Activated naive CD4-positive, alpha-beta T cell treated with anti-CD3 and anti-CD28 coated beads, Interleukin-2, amount 10 ng/mL, durations not matched to agents 7 days and 5 days (primary cell): ENCODE results near the gene RNF145.
"Not testable (repeated sequence)": the region's sequence is repeated elsewhere in the genome, so short reads cannot be mapped to it uniquely, and the experiment has no call there.

ENCODE experiments used
- CTCF ChIA-PET: fragments of 350-600 bp; sonication (Branson Sonifier 250); formaldehyde crosslinking; loops from one replicate; lab custom pipeline; 2021; ENCODE audit warnings: antibody characterized with exemption; lab: Charles Lee
- DNase-seq: peaks from one replicate; pipeline ENCODE4 v3.0.0-alpha.2; 2020
- H3K27ac Mint-ChIP-seq: one replicate; pipeline ENCODE4 v1.8.0; 2021; ENCODE audit warnings: mild to moderate bottlenecking, moderate library complexity, mixed read lengths
- H3K27me3 Mint-ChIP-seq: one replicate; pipeline ENCODE4 v1.8.0; 2021; ENCODE audit warnings: mild to moderate bottlenecking, mixed read lengths
- H3K36me3 Mint-ChIP-seq: one replicate; pipeline ENCODE4 v1.8.0; 2021; ENCODE audit warnings: mixed read lengths
- H3K4me1 Mint-ChIP-seq: one replicate; pipeline ENCODE4 v1.8.0; 2021; ENCODE audit warnings: mixed read lengths
- H3K4me3 Mint-ChIP-seq: one replicate; pipeline ENCODE4 v1.8.0; 2021; ENCODE audit warnings: mild to moderate bottlenecking, moderate library complexity, mixed read lengths
- H3K9me3 Mint-ChIP-seq: one replicate; pipeline ENCODE4 v1.8.0; 2021; ENCODE audit warnings: mixed read lengths

RNF145 gene

GRCh38 chr5:159231167-159231566 is 21.8 kb upstream of the RNF145 start:
- Mint-ChIP-seq H3K9me3 (no peaks in the 10 kb centered on the region), H3K36me3 (no peaks in the 10 kb centered on the region), H3K27me3 (peaks cover 9% of the 10 kb centered on the region), H3K27ac (no peak overlapping the region), H3K4me3 (no peak overlapping the region), H3K4me1 (no peaks in the 10 kb centered on the region)
- DNase-seq: no peak
- CTCF ChIA-PET: no interaction called here

DNA sequence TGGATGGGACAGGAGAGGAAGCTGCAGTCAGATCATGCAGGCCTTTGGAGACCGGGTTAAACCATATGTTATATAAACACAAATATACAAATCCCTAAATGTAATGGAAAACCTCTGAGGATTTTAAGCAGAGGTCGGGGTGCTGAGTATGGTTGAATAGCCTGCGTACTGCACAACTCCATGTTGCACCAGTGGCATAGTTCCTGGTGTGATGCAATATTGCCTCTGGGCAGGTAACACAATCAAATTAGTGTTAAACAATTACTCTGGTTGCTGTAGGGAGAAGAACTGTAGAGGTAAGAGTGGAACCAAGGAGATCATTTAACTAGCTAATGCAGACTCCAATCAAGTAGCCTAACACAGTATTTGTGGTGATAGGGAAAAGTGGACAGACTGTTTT is 21.3 kb upstream of the RNF145 start:
- Mint-ChIP-seq H3K4me3 (no peak overlapping the region), H3K9me3 (no peaks in the 10 kb centered on the region), H3K4me1 (no peaks in the 10 kb centered on the region), H3K27me3 (peaks cover 9% of the 10 kb centered on the region), H3K36me3 (no peaks in the 10 kb centered on the region), H3K27ac (no peak overlapping the region)
- CTCF ChIA-PET: no interaction called here
- no peak for DNase-seq

- H3K27ac Mint-ChIP-seq, DNase-seq, H3K4me1 Mint-ChIP-seq, H3K9me3 Mint-ChIP-seq, H3K36me3 Mint-ChIP-seq, H3K4me3 Mint-ChIP-seq, CTCF ChIA-PET: not testable (repeated sequence)
- peaks cover 17% of the 10 kb centered on the region for H3K27me3 Mint-ChIP-seq
These were observed 18.7 kb upstream of the RNF145 start for GRCh38 chr5:159228097-159228496.

GRCh38 chr5:159227452-159227851 is 18.1 kb upstream of the RNF145 start:
- H3K4me1 Mint-ChIP-seq: no peaks in the 10 kb centered on the region
- no peak for DNase-seq
- H3K9me3 Mint-ChIP-seq: no peaks in the 10 kb centered on the region
- H3K4me3 Mint-ChIP-seq: no peak overlapping the region
- no peak overlapping the region for H3K27ac Mint-ChIP-seq
- no peaks in the 10 kb centered on the region for H3K36me3 Mint-ChIP-seq
- H3K27me3 Mint-ChIP-seq: peaks cover 17% of the 10 kb centered on the region
- CTCF ChIA-PET: no interaction called here

DNA sequence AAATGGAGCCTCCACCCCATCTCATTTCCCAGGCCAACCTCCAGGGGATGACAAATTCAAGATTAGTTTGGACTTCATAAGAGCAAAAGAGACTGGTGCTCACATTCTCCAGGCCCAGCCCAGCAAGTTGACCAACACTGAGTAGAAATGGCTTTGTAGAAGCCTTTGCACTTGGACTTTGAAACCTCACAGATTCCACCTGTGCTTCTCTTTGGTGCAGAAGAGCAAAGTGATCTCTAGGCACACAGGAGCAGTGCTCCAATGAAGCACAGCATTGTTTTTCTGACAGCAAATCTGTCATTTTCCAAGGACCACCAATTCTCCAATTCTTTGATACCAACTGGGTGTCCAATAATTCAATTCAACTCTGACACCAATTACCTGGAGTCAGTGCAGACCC is 17.1 kb upstream of the RNF145 start:
- Mint-ChIP-seq H3K9me3 (no peaks in the 10 kb centered on the region), H3K36me3 (no peaks in the 10 kb centered on the region), H3K4me1 (no peaks in the 10 kb centered on the region), H3K27ac (no peak overlapping the region), H3K4me3 (no peak overlapping the region), H3K27me3 (peaks cover 12% of the 10 kb centered on the region)
- CTCF ChIA-PET: no interaction called here
- DNase-seq: no peak

GRCh38 chr5:159224471-159224870 is 15.1 kb upstream of the RNF145 start:
- no peak overlapping the region for H3K27ac Mint-ChIP-seq
- no peaks in the 10 kb centered on the region for H3K4me1 Mint-ChIP-seq
- H3K9me3 Mint-ChIP-seq: no peaks in the 10 kb centered on the region
- DNase-seq: no peak
- no peaks in the 10 kb centered on the region for H3K36me3 Mint-ChIP-seq
- no peak overlapping the region for H3K4me3 Mint-ChIP-seq
- CTCF ChIA-PET: no interaction called here
- H3K27me3 Mint-ChIP-seq: peaks cover 8% of the 10 kb centered on the region

- Mint-ChIP-seq H3K27me3 (peaks cover 8% of the 10 kb centered on the region), H3K4me1 (no peaks in the 10 kb centered on the region)
These were observed 14.1 kb upstream of the RNF145 start for GRCh38 chr5:159223469-159223868.

DNA sequence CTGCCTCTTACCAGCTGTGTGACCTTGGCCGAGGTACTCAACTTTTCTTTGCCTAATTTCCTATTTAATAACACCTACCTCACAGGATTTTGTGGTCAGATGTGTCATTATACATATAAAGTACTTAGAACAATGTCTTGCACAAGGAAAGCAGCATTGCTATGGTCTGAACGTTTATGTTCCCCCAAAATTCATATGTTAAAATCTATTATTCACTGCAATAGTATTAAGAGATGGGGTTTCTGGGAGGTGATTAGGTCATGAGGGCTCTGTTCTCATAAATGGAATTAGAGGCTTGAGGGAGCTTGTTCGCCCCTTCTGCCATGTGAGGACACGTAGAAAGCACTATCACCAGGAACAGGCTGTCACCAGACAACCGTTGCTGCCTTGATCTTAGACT is 10.9 kb upstream of the RNF145 start:
- H3K36me3 Mint-ChIP-seq: peaks cover 2% of the 10 kb centered on the region
- CTCF ChIA-PET: no interaction called here

More at GRCh38 chr5:159223469-159223868, 14.1 kb upstream of the RNF145 start:
- Mint-ChIP-seq H3K36me3 (no peaks in the 10 kb centered on the region), H3K27ac (no peak overlapping the region), H3K4me3 (no peak overlapping the region), H3K9me3 (no peaks in the 10 kb centered on the region)
- CTCF ChIA-PET: no interaction called here
- DNase-seq: no peak

GRCh38 chr5:159218595-159219023 is 9.3 kb upstream of the RNF145 start:
- H3K4me3 Mint-ChIP-seq: no peak overlapping the region
- H3K9me3 Mint-ChIP-seq: no peaks in the 10 kb centered on the region
- no peak for DNase-seq
- peaks cover 2% of the 10 kb centered on the region for H3K36me3 Mint-ChIP-seq
- H3K27ac Mint-ChIP-seq: no peak overlapping the region
- CTCF ChIA-PET: no interaction called here
- H3K27me3 Mint-ChIP-seq: peaks cover 7% of the 10 kb centered on the region
- H3K4me1 Mint-ChIP-seq: peaks cover 3% of the 10 kb centered on the region

More for the DNA sequence above, 10.9 kb upstream of the RNF145 start:
- Mint-ChIP-seq H3K4me3 (no peak overlapping the region), H3K27ac (no peak overlapping the region), H3K9me3 (no peaks in the 10 kb centered on the region), H3K27me3 (peaks cover 11% of the 10 kb centered on the region), H3K4me1 (peaks cover 3% of the 10 kb centered on the region)
- DNase-seq: no peak

GRCh38 chr5:159217236-159217635 is 7.9 kb upstream of the RNF145 start:
- Mint-ChIP-seq H3K27ac (no peak overlapping the region), H3K9me3 (no peaks in the 10 kb centered on the region), H3K27me3 (peaks cover 10% of the 10 kb centered on the region), H3K4me3 (no peak overlapping the region), H3K36me3 (peaks cover 4% of the 10 kb centered on the region), H3K4me1 (peaks cover 10% of the 10 kb centered on the region)
- CTCF ChIA-PET: no interaction called here
- no peak for DNase-seq

DNA sequence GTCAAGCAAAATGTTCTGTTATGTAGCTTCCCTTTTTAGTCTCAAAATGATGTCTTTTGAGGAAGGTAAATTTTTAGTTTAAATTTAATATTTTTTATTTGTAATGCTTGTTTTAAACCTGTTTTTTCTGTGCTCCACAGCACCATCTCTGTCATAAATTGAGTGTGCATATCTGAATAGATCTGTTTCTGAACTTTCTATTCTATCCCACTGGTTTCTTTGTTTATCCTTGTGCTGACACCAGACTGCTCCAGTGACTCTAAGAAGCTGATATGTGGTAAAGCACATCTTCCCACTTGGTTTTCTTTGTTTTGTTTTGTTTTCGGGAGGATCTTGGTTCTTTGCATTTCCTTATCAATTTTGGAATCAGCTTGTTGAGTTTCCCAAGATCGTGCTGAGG is 7.1 kb upstream of the RNF145 start:
- DNase-seq: no peak
- H3K4me3 Mint-ChIP-seq: no peak overlapping the region
- H3K27me3 Mint-ChIP-seq: peaks cover 10% of the 10 kb centered on the region
- H3K27ac Mint-ChIP-seq: no peak overlapping the region
- no peaks in the 10 kb centered on the region for H3K9me3 Mint-ChIP-seq
- peaks cover 18% of the 10 kb centered on the region for H3K4me1 Mint-ChIP-seq
- peaks cover 4% of the 10 kb centered on the region for H3K36me3 Mint-ChIP-seq
- CTCF ChIA-PET: interaction anchor here (2.7 kb wide), 1 partner anchor 101 kb away, joined by 7 read pairs; no protein-coding TSS in a partner anchor

DNA sequence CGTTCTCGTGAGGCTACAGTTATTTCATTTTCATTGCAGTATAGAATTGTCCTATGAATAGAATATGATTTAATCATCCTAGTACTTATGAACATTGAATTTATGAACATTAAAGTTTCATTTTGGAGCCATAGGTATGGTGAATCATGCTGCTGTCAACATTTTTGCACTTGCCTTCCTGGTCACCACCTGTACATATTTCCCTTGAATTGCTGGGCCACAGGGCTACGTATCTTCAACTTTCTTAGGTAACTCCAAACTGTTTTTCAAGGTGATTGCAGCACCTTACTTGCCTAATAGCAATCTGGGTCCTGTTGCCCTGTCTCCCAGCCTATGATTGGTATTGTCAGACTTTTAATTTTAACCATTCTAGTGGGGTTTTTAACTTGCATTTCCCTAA is 6.5 kb upstream of the RNF145 start:
- Mint-ChIP-seq H3K27me3 (peaks cover 10% of the 10 kb centered on the region), H3K4me1 (peaks cover 20% of the 10 kb centered on the region), H3K4me3 (no peak overlapping the region), H3K27ac (no peak overlapping the region), H3K9me3 (no peaks in the 10 kb centered on the region), H3K36me3 (peaks cover 4% of the 10 kb centered on the region)
- CTCF ChIA-PET: interaction anchor here (0.8 to 2.7 kb wide), 2 partner anchors 101 to 1129 kb away, joined by 3 to 7 read pairs; no protein-coding TSS in a partner anchor
- no peak for DNase-seq

GRCh38 chr5:159214486-159215271 is 5.3 kb upstream of the RNF145 start:
- Mint-ChIP-seq H3K9me3 (no peaks in the 10 kb centered on the region), H3K27me3 (peaks cover 10% of the 10 kb centered on the region), H3K36me3 (peaks cover 4% of the 10 kb centered on the region), H3K4me1 (peaks cover 32% of the 10 kb centered on the region), H3K27ac (no peak overlapping the region), H3K4me3 (no peak overlapping the region)
- CTCF ChIA-PET: interaction anchor here (0.8 to 2.7 kb wide), 4 partner anchors 58 to 1131 kb away, joined by 3 to 7 read pairs (median 4); no protein-coding TSS in a partner anchor
- no peak for DNase-seq

DNA sequence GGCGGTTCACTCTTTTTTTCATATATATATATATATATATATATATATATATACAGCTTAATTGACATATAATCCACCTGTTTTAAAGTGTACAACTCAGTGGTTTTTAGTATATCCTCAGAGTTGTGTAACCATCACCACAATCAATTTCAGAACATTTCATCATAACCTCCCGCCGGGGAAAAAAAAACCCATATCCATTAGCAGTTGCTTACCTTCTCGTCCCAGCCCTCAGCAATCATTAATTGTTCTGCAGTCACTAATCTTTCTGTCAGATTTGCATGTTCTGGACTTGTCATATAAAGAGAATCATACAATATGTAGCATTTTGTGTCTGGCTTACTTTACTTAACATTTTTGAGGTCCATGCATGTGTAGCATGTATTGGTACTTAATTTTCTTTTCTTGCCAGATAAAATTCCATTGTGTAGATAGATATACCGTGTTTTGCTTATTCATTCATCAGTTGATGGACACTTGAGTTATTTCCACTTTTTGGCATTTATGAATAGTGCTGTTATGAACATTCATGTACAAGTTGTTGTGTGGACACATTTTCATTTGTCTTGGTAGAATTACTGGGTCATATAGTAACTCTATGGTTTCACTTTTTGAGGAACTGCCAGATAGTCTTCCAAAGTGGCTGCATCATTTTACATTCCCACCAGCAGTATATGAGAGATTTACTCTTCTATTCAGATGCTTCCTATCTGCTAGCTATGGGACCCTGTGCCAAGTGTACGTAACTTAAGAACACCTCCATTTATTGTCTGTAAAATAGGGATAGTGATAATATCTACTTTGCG is 3.5 kb upstream of the RNF145 start:
- Mint-ChIP-seq H3K27ac (no peak overlapping the region), H3K4me1 (peaks cover 34% of the 10 kb centered on the region), H3K27me3 (peaks cover 10% of the 10 kb centered on the region), H3K36me3 (peaks cover 12% of the 10 kb centered on the region), H3K9me3 (no peaks in the 10 kb centered on the region), H3K4me3 (no peak overlapping the region)
- DNase-seq: no peak
- CTCF ChIA-PET: no interaction called here
